LNCaP clone FGC (cell line): ENCODE results near the gene SELENOO.
A peak's percentile ranks its signal among the peaks of the same experiment; 100 is the strongest.

Source experiments
- DNase-seq: peaks from one replicate; pipeline ENCODE4 v3.0.0-alpha.2; 2011; ENCODE audit warnings: low read depth
- H3K4me3 ChIP-seq: 2 replicates; pipeline ENCODE4 v1.5.1; 2011; ENCODE audit warnings: mild to moderate bottlenecking, low read depth, low read length, control low read depth
- TF ChIP-seq, protein P1 (sequence below): IDR thresholded peaks from 2 replicates; pipeline ENCODE4 v1.5.1; 2012; ENCODE audit warnings: mild to moderate bottlenecking; ENCODE audit not compliant: control insufficient read depth, insufficient read depth; ENCODE audit errors: extremely low read depth

Gene SELENOO

DNA sequence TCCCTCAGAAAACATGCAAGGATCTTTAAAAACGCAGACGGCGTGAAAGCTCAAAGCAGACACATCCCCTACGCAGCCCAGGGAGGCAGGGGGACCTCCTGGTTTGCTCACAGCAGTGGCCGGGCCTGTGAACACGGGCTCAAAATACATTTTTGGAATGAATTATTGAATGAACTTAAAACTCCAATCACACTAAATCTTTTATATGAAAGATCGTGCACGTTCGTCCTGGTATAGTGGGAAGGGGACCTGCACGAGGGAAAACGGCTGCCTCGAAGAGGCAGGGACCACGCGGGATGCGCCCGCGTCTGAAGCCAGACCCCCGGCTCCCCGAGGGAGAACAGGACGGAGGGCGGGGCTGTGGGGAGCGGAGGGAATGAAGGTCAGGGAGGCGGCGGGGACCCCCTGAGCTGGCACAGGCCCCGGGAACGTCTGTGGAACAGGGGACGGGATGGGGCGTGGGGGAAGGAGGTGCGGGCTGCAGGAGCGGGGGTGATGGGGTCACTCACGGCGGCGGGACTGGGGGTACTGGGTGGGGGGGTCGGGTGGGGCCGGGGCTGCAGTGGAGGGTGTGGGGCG, 31.5 kb upstream of the SELENOO start:
- TF ChIP-seq, protein P1, sequence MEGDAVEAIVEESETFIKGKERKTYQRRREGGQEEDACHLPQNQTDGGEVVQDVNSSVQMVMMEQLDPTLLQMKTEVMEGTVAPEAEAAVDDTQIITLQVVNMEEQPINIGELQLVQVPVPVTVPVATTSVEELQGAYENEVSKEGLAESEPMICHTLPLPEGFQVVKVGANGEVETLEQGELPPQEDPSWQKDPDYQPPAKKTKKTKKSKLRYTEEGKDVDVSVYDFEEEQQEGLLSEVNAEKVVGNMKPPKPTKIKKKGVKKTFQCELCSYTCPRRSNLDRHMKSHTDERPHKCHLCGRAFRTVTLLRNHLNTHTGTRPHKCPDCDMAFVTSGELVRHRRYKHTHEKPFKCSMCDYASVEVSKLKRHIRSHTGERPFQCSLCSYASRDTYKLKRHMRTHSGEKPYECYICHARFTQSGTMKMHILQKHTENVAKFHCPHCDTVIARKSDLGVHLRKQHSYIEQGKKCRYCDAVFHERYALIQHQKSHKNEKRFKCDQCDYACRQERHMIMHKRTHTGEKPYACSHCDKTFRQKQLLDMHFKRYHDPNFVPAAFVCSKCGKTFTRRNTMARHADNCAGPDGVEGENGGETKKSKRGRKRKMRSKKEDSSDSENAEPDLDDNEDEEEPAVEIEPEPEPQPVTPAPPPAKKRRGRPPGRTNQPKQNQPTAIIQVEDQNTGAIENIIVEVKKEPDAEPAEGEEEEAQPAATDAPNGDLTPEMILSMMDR: no peak
- DNase-seq: no peak
- H3K4me3 ChIP-seq: peak overlapping the region; percentile 47

DNA sequence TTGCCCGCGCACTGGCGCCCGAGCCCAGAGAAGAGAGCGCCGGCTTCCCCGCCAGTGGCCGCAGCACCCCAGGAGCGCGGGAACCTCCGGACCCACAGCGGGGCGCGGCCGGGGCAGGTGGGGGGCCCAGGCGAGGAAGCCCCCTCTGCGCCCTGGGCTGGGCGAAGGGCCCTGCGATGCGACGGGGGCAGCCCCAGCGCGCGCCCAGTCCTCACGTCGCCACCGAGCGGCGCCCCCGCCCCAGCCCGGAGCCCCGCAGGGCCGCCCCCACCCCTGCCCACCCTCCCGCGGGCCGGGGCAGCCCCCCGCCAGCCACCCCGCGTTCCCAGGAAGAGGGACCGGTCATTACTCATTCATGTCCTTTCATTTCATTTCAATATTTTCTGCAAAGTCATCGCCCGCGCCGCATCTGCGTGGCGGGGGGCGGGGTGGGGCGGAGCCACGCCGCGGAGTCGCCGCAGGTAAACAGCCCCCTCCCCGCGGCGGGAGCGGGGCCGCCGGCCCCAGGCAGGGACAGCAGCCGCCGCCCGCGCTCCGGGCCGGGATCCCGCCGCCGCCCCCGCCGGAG, 31.0 kb upstream of the SELENOO start:
- H3K4me3 ChIP-seq: peak overlapping the region; percentile 47
- no peak for DNase-seq
- TF ChIP-seq, protein P1: no peak

DNA sequence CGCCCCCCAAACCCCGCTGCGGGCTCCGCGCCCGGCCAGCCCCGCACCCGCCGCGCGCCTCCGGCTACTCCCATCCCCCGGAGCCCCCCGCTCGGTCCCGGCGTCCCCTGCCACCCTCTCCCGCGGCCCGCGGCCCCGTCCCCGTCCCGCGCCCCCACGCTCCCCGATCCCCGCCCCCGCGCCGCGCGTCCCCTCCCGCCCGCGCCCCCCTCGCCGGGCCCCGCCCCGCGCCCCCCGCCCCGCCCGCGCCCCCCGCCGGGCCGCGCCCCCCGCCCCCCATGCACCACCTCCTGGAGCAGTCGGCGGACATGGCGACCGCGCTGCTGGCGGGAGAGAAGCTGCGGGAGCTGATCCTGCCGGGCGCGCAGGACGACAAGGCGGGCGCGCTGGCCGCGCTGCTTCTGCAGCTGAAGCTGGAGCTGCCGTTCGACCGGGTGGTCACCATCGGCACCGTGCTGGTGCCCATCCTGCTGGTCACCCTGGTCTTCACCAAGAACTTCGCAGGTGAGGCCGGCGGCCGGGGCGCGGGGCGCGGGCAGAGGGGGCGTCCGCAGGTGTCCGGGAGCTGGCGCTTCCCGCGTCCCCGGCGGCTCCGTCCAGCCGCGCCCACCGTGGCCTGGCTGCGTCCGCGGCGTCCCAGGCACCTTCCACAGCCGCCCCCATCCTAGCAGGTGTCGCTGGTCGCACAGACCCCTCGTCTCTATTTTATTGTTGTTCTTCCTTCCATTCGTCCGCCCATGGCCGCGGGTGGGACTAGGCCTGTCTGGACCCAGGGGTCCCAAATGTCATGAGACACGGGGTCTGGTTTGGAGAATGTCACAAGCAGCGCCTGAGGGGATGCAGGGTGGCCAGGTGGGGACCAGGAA, 30.1 kb upstream of the SELENOO start, which contains the start of gene PANX2:
Gene PANX2, plus strand, starts transcription at position 279 of the 866 bp plus-strand sequence. Its CDS starts 0 bp downstream, at position 279.
- peak within 1 kb of the TSS; percentile 47 for H3K4me3 ChIP-seq
- TF ChIP-seq, protein P1: no peak
- no peak for DNase-seq

DNA sequence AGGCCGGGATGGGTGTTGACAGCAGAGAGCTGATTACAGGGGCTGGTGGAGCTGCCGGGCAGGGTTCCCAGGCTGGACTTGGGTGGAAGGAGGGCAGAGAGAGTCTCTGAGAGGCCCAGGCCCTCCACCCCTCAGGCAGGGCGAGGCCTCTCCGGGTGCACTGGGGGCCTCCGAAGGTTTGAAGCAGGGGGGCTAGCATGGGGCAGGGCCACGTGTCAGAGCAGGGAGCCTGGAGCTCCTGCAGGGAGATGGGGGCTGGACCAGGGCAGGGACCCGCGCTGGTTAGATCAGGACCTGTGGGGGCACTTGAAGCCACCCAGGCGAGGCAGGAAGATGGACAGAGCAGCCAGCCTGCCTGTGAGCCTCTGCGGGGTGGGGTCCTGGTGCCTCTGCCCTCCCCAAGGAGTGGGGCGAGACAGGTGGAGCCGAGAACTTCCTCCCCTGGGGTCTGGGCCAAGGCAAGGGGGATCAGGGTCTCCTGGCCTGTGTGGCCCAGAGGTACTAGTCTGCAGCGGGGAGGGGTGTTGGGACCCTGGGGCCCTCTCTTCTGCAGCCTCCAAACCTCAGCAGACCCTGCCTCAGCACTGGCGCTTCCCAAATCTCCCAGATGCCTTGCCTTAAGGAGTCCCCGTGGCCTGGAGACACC, 29.4 kb upstream of the SELENOO start:
- no peak for DNase-seq
- TF ChIP-seq, protein P1: no peak
- H3K4me3 ChIP-seq: no peak overlapping the region

DNA sequence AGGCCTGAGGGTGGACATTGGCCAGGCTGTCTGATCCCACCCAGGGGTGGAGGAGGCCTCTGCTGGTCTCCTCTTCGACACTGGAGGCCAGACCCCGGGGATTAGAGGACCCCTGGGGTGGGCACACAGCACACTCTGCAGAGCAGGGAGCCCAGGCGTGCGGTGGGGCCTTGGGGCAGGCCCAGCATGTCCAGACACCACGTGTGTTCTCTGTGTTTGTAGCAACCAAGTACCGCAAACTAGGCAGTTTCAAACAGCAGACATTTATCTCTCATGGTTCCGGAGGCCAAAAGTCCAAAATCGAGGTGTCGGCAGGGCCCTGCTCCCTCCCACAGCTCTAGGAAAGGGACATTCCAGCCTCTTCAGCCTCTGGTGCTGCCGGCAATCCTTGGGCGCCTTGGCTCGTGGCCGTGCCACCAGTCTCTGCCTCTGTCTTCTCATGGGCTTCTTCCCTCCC, 28.8 kb upstream of the SELENOO start:
- no peak for DNase-seq
- TF ChIP-seq, protein P1: no peak

DNA sequence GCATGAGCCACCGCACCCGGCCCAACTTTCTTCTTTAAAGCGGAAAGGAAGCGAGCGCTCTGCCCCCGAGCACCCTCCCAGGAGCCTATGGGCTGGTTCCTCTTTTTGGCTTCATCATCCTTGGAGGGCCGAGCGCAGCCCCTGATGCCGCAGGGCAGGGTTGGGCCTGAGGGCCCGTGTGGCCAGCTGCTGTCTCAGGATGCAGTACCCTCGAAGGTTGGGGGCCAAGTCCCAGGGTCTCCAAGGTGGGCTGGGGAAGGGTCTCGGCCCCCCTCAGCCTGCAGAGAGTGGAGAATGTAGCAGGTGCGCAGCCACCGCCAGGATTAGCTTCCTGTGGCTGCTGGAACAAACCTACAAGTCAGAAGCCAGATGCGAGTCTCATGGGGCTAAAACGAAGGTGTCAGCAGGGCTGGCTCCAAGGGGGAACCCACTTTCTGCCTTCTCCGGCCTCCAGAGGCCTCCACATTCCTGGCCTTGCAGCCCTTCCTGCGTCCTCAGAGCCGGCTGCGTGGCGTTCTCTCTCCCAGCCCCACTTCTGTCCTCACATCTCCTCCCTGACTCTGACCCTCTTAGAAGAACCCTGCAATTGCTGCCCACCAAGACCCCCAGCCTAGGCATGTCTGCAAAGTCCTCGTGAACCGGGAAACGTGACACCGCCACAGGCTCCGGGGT, 27.4 kb upstream of the SELENOO start:
- TF ChIP-seq, protein P1: no peak
- DNase-seq: no peak
- no peak overlapping the region for H3K4me3 ChIP-seq

More for the DNA sequence above, 28.8 kb upstream of the SELENOO start:
- no peak overlapping the region for H3K4me3 ChIP-seq
